Activated CD4-positive, alpha-beta T cell treated with anti-CD3 and anti-CD28 coated beads, Interleukin-2, Interleukin-4, amounts not matched to agents 100 ng/mL and 50 ng/mL, durations not matched to agents 16 hours and 8 hours (primary cell): Measurements from ENCODE around the gene CRMP1.

Source experiments
- DNase-seq: peaks from one replicate; pipeline ENCODE4 v3.0.0-alpha.2; 2020; ENCODE audit warnings: low spot score

Gene CRMP1

GRCh38 chr4:5893004-5893580 is at the start of gene CRMP1:
Gene CRMP1, minus strand, starts transcription at chr4:5893086. Its CDS starts 117 bp downstream, at chr4:5892969.
- DNase-seq = no peak

- no peak for DNase-seq
Measured at GRCh38 chr4:5941601-5942000, 48.7 kb upstream of the CRMP1 start.

GRCh38 chr4:5940470-5941203 is 47.8 kb upstream of the CRMP1 start:
- DNase-seq = no peak

- no peak for DNase-seq
Measured at GRCh38 chr4:5933996-5934831, 41.3 kb upstream of the CRMP1 start.

GRCh38 chr4:5933116-5933515 is 40.2 kb upstream of the CRMP1 start:
- DNase-seq = no peak

- no peak for DNase-seq
Measured at GRCh38 chr4:5932035-5932568, 39.2 kb upstream of the CRMP1 start.

GRCh38 chr4:5931526-5931925 is 38.6 kb upstream of the CRMP1 start:
- no peak for DNase-seq

- no peak for DNase-seq
Measured at GRCh38 chr4:5930876-5931275, 38.0 kb upstream of the CRMP1 start.

GRCh38 chr4:5930456-5930855 is 37.6 kb upstream of the CRMP1 start:
- no peak for DNase-seq

GRCh38 chr4:5928844-5929420 is 36.0 kb upstream of the CRMP1 start:
- no peak for DNase-seq

- no peak for DNase-seq
Measured at GRCh38 chr4:5928274-5928673, 35.4 kb upstream of the CRMP1 start.

GRCh38 chr4:5927747-5928146 is 34.9 kb upstream of the CRMP1 start:
- no peak for DNase-seq

GRCh38 chr4:5927116-5927515 is 34.2 kb upstream of the CRMP1 start:
- DNase-seq = no peak

GRCh38 chr4:5926598-5926997 is 33.7 kb upstream of the CRMP1 start:
- DNase-seq = no peak

GRCh38 chr4:5925419-5926200 is 32.7 kb upstream of the CRMP1 start:
- DNase-seq = no peak

- DNase-seq = no peak
Measured at GRCh38 chr4:5924461-5925125, 31.7 kb upstream of the CRMP1 start.

GRCh38 chr4:5923376-5923775 is 30.5 kb upstream of the CRMP1 start:
- DNase-seq = no peak

GRCh38 chr4:5922556-5922955 is 29.7 kb upstream of the CRMP1 start:
- DNase-seq = no peak

GRCh38 chr4:5921981-5922380 is 29.1 kb upstream of the CRMP1 start:
- DNase-seq = no peak

GRCh38 chr4:5921101-5921980 is 28.5 kb upstream of the CRMP1 start:
- DNase-seq = no peak
